GM23248 (cell line): ENCODE results near the gene ESCO1.

Source experiments
- EZH2 ChIP-seq: fragments of 200-600 bp; sonication (generic); IDR thresholded peaks from 2 replicates; pipeline ENCODE4 v1.6.1; 2018; ENCODE audit warnings: antibody characterized with exemption, mild to moderate bottlenecking; ENCODE audit not compliant: insufficient read depth, poor library complexity, severe bottlenecking
- EZH2phosphoT487 ChIP-seq: fragments of 200-600 bp; sonication (generic); IDR thresholded peaks from 2 replicates; pipeline ENCODE4 v1.6.1; 2018; ENCODE audit warnings: antibody characterized with exemption, moderate library complexity, mild to moderate bottlenecking, low read depth; ENCODE audit not compliant: insufficient read depth

GRCh38 chr18:21599585-21600525, 649 bp downstream of the ESCO1 start:
- no peak for TF ChIP-seq EZH2phosphoT487
- no peak for TF ChIP-seq EZH2
